ENCODE results near the gene HPF1.
"Not testable (repeated sequence)": the region's sequence is repeated elsewhere in the genome, so short reads cannot be mapped to it uniquely, and the experiment has no call there.

DNA sequence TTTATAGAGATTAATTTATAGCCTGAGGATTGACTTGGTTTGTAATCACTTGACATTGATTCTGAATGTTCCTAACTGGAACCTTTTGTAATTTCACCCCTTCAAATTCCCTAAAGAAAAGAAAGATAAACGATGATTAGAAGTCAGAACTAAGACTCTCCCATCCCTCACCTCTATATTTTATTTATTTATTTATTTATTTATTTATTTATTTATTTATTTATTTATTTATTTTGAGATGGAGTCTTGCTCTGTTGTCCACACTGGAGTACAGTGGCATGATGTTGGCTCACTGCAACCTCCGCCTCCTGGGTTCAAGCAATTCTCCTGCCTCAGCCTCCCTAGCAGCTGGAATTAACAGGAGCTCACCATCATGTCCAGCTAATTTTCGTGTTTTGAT lies 49.0 kb upstream of the HPF1 start:
- TF ChIP-seq, protein P1, sequence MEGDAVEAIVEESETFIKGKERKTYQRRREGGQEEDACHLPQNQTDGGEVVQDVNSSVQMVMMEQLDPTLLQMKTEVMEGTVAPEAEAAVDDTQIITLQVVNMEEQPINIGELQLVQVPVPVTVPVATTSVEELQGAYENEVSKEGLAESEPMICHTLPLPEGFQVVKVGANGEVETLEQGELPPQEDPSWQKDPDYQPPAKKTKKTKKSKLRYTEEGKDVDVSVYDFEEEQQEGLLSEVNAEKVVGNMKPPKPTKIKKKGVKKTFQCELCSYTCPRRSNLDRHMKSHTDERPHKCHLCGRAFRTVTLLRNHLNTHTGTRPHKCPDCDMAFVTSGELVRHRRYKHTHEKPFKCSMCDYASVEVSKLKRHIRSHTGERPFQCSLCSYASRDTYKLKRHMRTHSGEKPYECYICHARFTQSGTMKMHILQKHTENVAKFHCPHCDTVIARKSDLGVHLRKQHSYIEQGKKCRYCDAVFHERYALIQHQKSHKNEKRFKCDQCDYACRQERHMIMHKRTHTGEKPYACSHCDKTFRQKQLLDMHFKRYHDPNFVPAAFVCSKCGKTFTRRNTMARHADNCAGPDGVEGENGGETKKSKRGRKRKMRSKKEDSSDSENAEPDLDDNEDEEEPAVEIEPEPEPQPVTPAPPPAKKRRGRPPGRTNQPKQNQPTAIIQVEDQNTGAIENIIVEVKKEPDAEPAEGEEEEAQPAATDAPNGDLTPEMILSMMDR (IDR thresholded peaks at IDR 0.05) = not testable (repeated sequence)
- TF ChIP-seq ZFX (IDR thresholded peaks at IDR 0.05; ENCODE audit: borderline replicate concordance) = not testable (repeated sequence)
